ENCODE data around the gene IL34. TPM values are rescaled to one million over a fixed set of nuclear protein-coding genes. Genes with fewer than 3 reads are reported as not detected.

The IL34 gene
- total and polyA plus RNA-seq, 2 of the 13 experiments (the other 11 are each of a cell fraction or from before 2014, with no cell fraction given): 1.2 to 1.3 TPM

DNA sequence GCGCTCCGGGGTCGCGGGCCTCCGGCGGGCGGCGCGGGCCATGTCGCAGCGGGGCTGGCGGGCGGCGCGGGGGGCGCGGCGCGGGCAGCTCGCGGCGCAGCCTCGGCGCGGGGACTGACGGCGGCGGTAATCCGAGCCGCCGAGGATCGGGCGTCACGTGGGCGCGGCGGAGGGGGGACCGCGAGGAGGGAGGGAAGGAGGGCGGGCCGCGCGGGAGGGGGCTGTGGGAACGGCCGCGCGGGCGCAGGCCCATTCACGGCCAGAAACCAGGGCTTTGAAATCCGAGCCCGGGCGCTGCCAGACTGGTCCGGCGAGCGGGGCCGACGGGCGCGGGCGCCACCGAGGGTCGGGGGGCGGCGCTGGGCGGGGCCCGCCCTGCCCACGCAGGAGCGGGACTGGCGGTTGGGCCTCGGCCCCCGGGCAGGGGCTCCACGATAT lies 39.6 kb downstream of the IL34 start, which contains the start of gene MTSS2 (continued):
- TF ChIP-seq ZHX2 (IDR thresholded peaks at IDR 0.05; ENCODE audit: low read depth): no peak
- TF ChIP-seq ZHX2 (CRISPR knock-in tag; IDR thresholded peaks at IDR 0.05; ENCODE audit: borderline replicate concordance): no peak; the same call in 1 of the 2 replicates
- TF ChIP-seq MIXL1 (CRISPR knock-in tag; IDR thresholded peaks at IDR 0.05): peak; percentile 9; the same call in 1 of the 2 replicates
- TF ChIP-seq, protein P1, sequence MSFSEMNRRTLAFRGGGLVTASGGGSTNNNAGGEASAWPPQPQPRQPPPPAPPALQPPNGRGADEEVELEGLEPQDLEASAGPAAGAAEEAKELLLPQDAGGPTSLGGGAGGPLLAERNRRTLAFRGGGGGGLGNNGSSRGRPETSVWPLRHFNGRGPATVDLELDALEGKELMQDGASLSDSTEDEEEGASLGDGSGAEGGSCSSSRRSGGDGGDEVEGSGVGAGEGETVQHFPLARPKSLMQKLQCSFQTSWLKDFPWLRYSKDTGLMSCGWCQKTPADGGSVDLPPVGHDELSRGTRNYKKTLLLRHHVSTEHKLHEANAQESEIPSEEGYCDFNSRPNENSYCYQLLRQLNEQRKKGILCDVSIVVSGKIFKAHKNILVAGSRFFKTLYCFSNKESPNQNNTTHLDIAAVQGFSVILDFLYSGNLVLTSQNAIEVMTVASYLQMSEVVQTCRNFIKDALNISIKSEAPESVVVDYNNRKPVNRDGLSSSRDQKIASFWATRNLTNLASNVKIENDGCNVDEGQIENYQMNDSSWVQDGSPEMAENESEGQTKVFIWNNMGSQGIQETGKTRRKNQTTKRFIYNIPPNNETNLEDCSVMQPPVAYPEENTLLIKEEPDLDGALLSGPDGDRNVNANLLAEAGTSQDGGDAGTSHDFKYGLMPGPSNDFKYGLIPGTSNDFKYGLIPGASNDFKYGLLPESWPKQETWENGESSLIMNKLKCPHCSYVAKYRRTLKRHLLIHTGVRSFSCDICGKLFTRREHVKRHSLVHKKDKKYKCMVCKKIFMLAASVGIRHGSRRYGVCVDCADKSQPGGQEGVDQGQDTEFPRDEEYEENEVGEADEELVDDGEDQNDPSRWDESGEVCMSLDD (CRISPR knock-in tag; IDR thresholded peaks at IDR 0.05; ENCODE audit: borderline replicate concordance): no peak
- TF ChIP-seq, protein P2, sequence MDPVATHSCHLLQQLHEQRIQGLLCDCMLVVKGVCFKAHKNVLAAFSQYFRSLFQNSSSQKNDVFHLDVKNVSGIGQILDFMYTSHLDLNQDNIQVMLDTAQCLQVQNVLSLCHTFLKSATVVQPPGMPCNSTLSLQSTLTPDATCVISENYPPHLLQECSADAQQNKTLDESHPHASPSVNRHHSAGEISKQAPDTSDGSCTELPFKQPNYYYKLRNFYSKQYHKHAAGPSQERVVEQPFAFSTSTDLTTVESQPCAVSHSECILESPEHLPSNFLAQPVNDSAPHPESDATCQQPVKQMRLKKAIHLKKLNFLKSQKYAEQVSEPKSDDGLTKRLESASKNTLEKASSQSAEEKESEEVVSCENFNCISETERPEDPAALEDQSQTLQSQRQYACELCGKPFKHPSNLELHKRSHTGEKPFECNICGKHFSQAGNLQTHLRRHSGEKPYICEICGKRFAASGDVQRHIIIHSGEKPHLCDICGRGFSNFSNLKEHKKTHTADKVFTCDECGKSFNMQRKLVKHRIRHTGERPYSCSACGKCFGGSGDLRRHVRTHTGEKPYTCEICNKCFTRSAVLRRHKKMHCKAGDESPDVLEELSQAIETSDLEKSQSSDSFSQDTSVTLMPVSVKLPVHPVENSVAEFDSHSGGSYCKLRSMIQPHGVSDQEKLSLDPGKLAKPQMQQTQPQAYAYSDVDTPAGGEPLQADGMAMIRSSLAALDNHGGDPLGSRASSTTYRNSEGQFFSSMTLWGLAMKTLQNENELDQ (CRISPR knock-in tag; IDR thresholded peaks at IDR 0.05; ENCODE audit: borderline replicate concordance): no peak
- TF ChIP-seq ZNF274 (CRISPR knock-in tag; IDR thresholded peaks at IDR 0.05): 0 out of 2 replicates have a peak, but pooled peaks have one; percentile 2
- TF ChIP-seq NFRKB (IDR thresholded peaks at IDR 0.05): no peak
- no peak for TF ChIP-seq NR0B2 (CRISPR knock-in tag; IDR thresholded peaks at IDR 0.05)
- peak; percentile 19 for TF ChIP-seq HNRNPLL (IDR thresholded peaks at IDR 0.05; ENCODE audit: low read depth, low read length, poor library complexity, severe bottlenecking)
- TF ChIP-seq, protein P3, sequence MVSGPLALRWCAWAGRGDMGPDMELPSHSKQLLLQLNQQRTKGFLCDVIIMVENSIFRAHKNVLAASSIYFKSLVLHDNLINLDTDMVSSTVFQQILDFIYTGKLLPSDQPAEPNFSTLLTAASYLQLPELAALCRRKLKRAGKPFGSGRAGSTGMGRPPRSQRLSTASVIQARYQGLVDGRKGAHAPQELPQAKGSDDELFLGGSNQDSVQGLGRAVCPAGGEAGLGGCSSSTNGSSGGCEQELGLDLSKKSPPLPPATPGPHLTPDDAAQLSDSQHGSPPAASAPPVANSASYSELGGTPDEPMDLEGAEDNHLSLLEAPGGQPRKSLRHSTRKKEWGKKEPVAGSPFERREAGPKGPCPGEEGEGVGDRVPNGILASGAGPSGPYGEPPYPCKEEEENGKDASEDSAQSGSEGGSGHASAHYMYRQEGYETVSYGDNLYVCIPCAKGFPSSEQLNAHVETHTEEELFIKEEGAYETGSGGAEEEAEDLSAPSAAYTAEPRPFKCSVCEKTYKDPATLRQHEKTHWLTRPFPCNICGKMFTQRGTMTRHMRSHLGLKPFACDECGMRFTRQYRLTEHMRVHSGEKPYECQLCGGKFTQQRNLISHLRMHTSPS (CRISPR knock-in tag; IDR thresholded peaks at IDR 0.05; ENCODE audit: low read depth): no peak; the same call in 1 of the 2 replicates
- no peak for TF ChIP-seq HES4 (CRISPR knock-in tag; IDR thresholded peaks at IDR 0.05; ENCODE audit: borderline replicate concordance)
- TF ChIP-seq GLI4 (CRISPR knock-in tag; IDR thresholded peaks at IDR 0.05; ENCODE audit: borderline replicate concordance): no peak
- TF ChIP-seq ZNF224 (CRISPR knock-in tag; IDR thresholded peaks at IDR 0.05): no peak
- TF ChIP-seq ERF (CRISPR knock-in tag; IDR thresholded peaks at IDR 0.05): no peak
- no peak for TF ChIP-seq TAF15 (IDR thresholded peaks at IDR 0.05; ENCODE audit: low read depth, low read length, poor library complexity, severe bottlenecking)
- TF ChIP-seq MTA1 (CRISPR knock-in tag; IDR thresholded peaks at IDR 0.05; ENCODE audit: borderline replicate concordance): peak; percentile 12; the same call in 1 of the 2 replicates
